Breast epithelium (tissue), 4 donors: Measurements from ENCODE around the gene RPS24. TPM values are rescaled to one million over a fixed set of nuclear protein-coding genes. Genes with fewer than 3 reads are reported as not detected.
"Not testable (repeated sequence)": the region's sequence is repeated elsewhere in the genome, so short reads cannot be mapped to it uniquely, and the experiment has no call there.

ENCODE experiments used
- DNase-seq, 2 donors: peaks; one replicate each; pipeline ENCODE4 v3.0.0-alpha.2; 2019; ENCODE audit warnings: low spot score in 2 of 2
- H3K27ac ChIP-seq, 2 donors: fragments of 200-600 bp; sonication (generic) in 1 of 2; one replicate each; pipeline ENCODE4 v1.5.1; 2016 to 2019; ENCODE audit warnings: mild to moderate bottlenecking in 1 of 2
- H3K27me3 ChIP-seq, 2 donors: fragments of 200-600 bp; sonication (generic) in 1 of 2; one replicate each; pipeline versions ENCODE4 v1.5.1 to v1.6.0; 2017 to 2019; ENCODE audit warnings: control low read depth in 1 of 2, mild to moderate bottlenecking in 1 of 2
- H3K36me3 ChIP-seq: fragments of 200-600 bp; one replicate; pipeline ENCODE4 v1.5.1; 2019
- H3K4me1 ChIP-seq, 2 donors: fragments of 200-600 bp; sonication (generic); one replicate each; pipeline ENCODE4 v1.5.1; 2016 to 2019; ENCODE audit warnings: control low read depth in 1 of 2
- H3K4me3 ChIP-seq, 3 donors: fragments of 200-600 bp; sonication (generic); 1 replicate in 2 of 3; 2 replicates in 1 of 3; pipeline ENCODE4 v1.5.1; 2016 to 2019; ENCODE audit warnings: mild to moderate bottlenecking in 3 of 3, moderate library complexity in 2 of 3
- H3K9me3 ChIP-seq, 2 donors: fragments of 200-600 bp; sonication (generic) in 1 of 2; one replicate each; pipeline ENCODE4 v1.5.1; 2016 to 2019; ENCODE audit warnings: control low read depth in 1 of 2
- CTCF ChIP-seq, 3 donors: fragments of 450-650 bp; IDR thresholded peaks; one replicate each; pipeline ENCODE4 v1.5.1; 2016 to 2017; ENCODE audit warnings: antibody characterized with exemption in 3 of 3, mild to moderate bottlenecking in 3 of 3, moderate library complexity in 3 of 3
- POLR2A ChIP-seq: fragments of 450-650 bp; IDR thresholded peaks from one replicate; pipeline ENCODE4 v1.6.1; 2016; ENCODE audit warnings: antibody characterized with exemption, mild to moderate bottlenecking, moderate library complexity
- POLR2AphosphoS5 ChIP-seq, 3 donors: sonication (generic); formaldehyde crosslinking; IDR thresholded peaks; one replicate each; pipeline ENCODE4 v1.6.1; 2017; ENCODE audit warnings: antibody characterized with exemption in 3 of 3
- intact Hi-C: fragments of 100-400 bp; cut with DNase I; formaldehyde crosslinking; loops from one replicate; pipeline ENCODE4 v1.15.1; 2023; ENCODE audit warnings: low total_unique reads
- total RNA-seq, 3 donors: library from RNA; depleted of rRNA; stranded (reverse); fragments of >200 nt; gene quantifications; one replicate each; pipeline ENCODE4 v1.1.0, GENCODE V29; 2016

The RPS24 gene
- total RNA-seq, 3 donors from 2014 or later, result 2,814 to 3,927 (median 3,251) TPM

GRCh38 chr10:78065611-78066010 lies 31.9 kb downstream of the RPS24 start:
- no peaks in the 10 kb centered on the region for H3K27me3 ChIP-seq
- intact Hi-C loops, result loop anchor here (10.0 kb wide), 1 partner anchor 719 kb away; no protein-coding TSS in a partner anchor
- no peak overlapping the region for H3K27ac ChIP-seq
- no peaks in the 10 kb centered on the region for H3K9me3 ChIP-seq
- no peak overlapping the region for H3K4me3 ChIP-seq
- no peak for DNase-seq
- H3K4me1 ChIP-seq, result no peaks in the 10 kb centered on the region
- no peaks in the 10 kb centered on the region for H3K36me3 ChIP-seq
- TF ChIP-seq POLR2A (no peak), POLR2AphosphoS5 (IDR thresholded peaks at IDR 0.05) (no peak), CTCF (IDR thresholded peaks at IDR 0.05) (no peak)

- Histone ChIP-seq H3K4me1 (no peaks in the 10 kb centered on the region), H3K4me3 (no peak overlapping the region), H3K36me3 (no peaks in the 10 kb centered on the region), H3K27me3 (no peaks in the 10 kb centered on the region), H3K9me3 (no peaks in the 10 kb centered on the region), H3K27ac (no peak overlapping the region)
- intact Hi-C loops, result loop anchor here (10.0 kb wide), 1 partner anchor 719 kb away; no protein-coding TSS in a partner anchor
- no peak for TF ChIP-seq CTCF (IDR thresholded peaks at IDR 0.05)
- no peak for TF ChIP-seq POLR2A
- TF ChIP-seq POLR2AphosphoS5 (IDR thresholded peaks at IDR 0.05), result no peak
- no peak for DNase-seq
Measured at GRCh38 chr10:78066012-78066411, 32.3 kb downstream of the RPS24 start.

- intact Hi-C loops, result loop anchor here (10.0 kb wide), 1 partner anchor 718 kb away; no protein-coding TSS in a partner anchor
- no peaks in the 10 kb centered on the region for H3K36me3 ChIP-seq
- H3K4me1 ChIP-seq, result no peaks in the 10 kb centered on the region
- TF ChIP-seq POLR2A (no peak), CTCF (IDR thresholded peaks at IDR 0.05) (no peak), POLR2AphosphoS5 (IDR thresholded peaks at IDR 0.05) (no peak)
- H3K27me3 ChIP-seq, result no peaks in the 10 kb centered on the region
- no peaks in the 10 kb centered on the region for H3K9me3 ChIP-seq
- H3K27ac ChIP-seq, result no peak overlapping the region
- no peak overlapping the region for H3K4me3 ChIP-seq
- no peak for DNase-seq
Measured at GRCh38 chr10:78066728-78067430, 33.2 kb downstream of the RPS24 start.

GRCh38 chr10:78069151-78069550 lies 35.5 kb downstream of the RPS24 start:
- no peak overlapping the region for H3K27ac ChIP-seq
- no peaks in the 10 kb centered on the region for H3K4me1 ChIP-seq
- TF ChIP-seq CTCF (IDR thresholded peaks at IDR 0.05) (no peak), POLR2A (no peak), POLR2AphosphoS5 (IDR thresholded peaks at IDR 0.05) (no peak)
- H3K4me3 ChIP-seq, result no peak overlapping the region
- DNase-seq, result no peak
- H3K36me3 ChIP-seq, result no peaks in the 10 kb centered on the region
- intact Hi-C loops, result loop anchor here (10.0 kb wide), 1 partner anchor 716 kb away; no protein-coding TSS in a partner anchor
- H3K27me3 ChIP-seq, result no peaks in the 10 kb centered on the region
- H3K9me3 ChIP-seq, result no peaks in the 10 kb centered on the region

- H3K27me3 ChIP-seq, H3K4me1 ChIP-seq, H3K9me3 ChIP-seq, DNase-seq, H3K4me3 ChIP-seq, H3K27ac ChIP-seq, intact Hi-C loops, H3K36me3 ChIP-seq: not testable (repeated sequence)
Measured at GRCh38 chr10:78070064-78070463, 36.4 kb downstream of the RPS24 start.
